Islet of Langerhans (tissue), 1 donor: ENCODE measurements around the gene EPYC.
A peak's percentile ranks its signal among the peaks of the same experiment; 100 is the strongest.
"Not testable (repeated sequence)": the region's sequence is repeated elsewhere in the genome, so short reads cannot be mapped to it uniquely, and the experiment has no call there.

Source experiments
- FAIRE-seq: peaks from one replicate; lab custom pipeline; 2011; peaks lifted over from hg19 to GRCh38; lab: Jason Lieb, UNC

The EPYC gene

GRCh38 chr12:90991952-90992465 lies 12.8 kb downstream of the EPYC start:
- FAIRE-seq: no peak

- no peak for FAIRE-seq
Observed at GRCh38 chr12:90990611-90991010, 14.2 kb downstream of the EPYC start.

GRCh38 chr12:90989686-90990111 lies 15.1 kb downstream of the EPYC start:
- no peak for FAIRE-seq

GRCh38 chr12:90987520-90987919 lies 17.3 kb downstream of the EPYC start:
- no peak for FAIRE-seq

- FAIRE-seq: no peak
Observed at GRCh38 chr12:90987101-90987500, 17.7 kb downstream of the EPYC start.

GRCh38 chr12:90985331-90985730 lies 19.4 kb downstream of the EPYC start:
- not testable (repeated sequence) for FAIRE-seq

- FAIRE-seq: no peak
Observed at GRCh38 chr12:90984114-90984513, 20.7 kb downstream of the EPYC start.

- FAIRE-seq: no peak
Observed at GRCh38 chr12:90982170-90982569, 22.6 kb downstream of the EPYC start.

- FAIRE-seq: no peak
Observed at GRCh38 chr12:90979951-90980350, 24.8 kb downstream of the EPYC start.

- FAIRE-seq: no peak
Observed at GRCh38 chr12:90979019-90979418, 25.8 kb downstream of the EPYC start.

GRCh38 chr12:90978117-90978770 lies 26.5 kb downstream of the EPYC start:
- peak; percentile 98 for FAIRE-seq

- FAIRE-seq: no peak
Observed at GRCh38 chr12:90977224-90977623, 27.5 kb downstream of the EPYC start.

GRCh38 chr12:90974286-90974685 lies 30.5 kb downstream of the EPYC start:
- no peak for FAIRE-seq

- peak; percentile 71 for FAIRE-seq
Observed at GRCh38 chr12:90972226-90972625, 32.5 kb downstream of the EPYC start.

GRCh38 chr12:90970911-90971310 lies 33.9 kb downstream of the EPYC start:
- no peak for FAIRE-seq

- no peak for FAIRE-seq
Observed at GRCh38 chr12:90970471-90970870, 34.3 kb downstream of the EPYC start.

- FAIRE-seq: no peak
Observed at GRCh38 chr12:90969851-90970250, 34.9 kb downstream of the EPYC start.

- no peak for FAIRE-seq
Observed at GRCh38 chr12:90969346-90969745, 35.4 kb downstream of the EPYC start.

GRCh38 chr12:90965204-90965603 lies 39.6 kb downstream of the EPYC start:
- no peak for FAIRE-seq

- FAIRE-seq: no peak
Observed at GRCh38 chr12:90964616-90965015, 40.2 kb downstream of the EPYC start.

- FAIRE-seq: no peak
Observed at GRCh38 chr12:90963946-90964345, 40.8 kb downstream of the EPYC start.

GRCh38 chr12:90961154-90961553 lies 43.6 kb downstream of the EPYC start:
- no peak for FAIRE-seq

GRCh38 chr12:90959538-90960139 lies 45.1 kb downstream of the EPYC start:
- peak; percentile 94 for FAIRE-seq

GRCh38 chr12:90959032-90959431 lies 45.7 kb downstream of the EPYC start:
- no peak for FAIRE-seq
